HepG2 (cell line): Measurements from ENCODE around the gene GLIS1. TPM values are rescaled to one million over a fixed set of nuclear protein-coding genes. Genes with fewer than 3 reads are reported as not detected.

Experiments used
- ATAC-seq: fragments of 200-7000 bp; cut with Tn5 transposase; 3 replicates; pipeline ENCODE4 v1.9.1; 2020; ENCODE audit warnings: mild to moderate bottlenecking, moderate library complexity
- BruUV-seq: library from RNA; stranded (reverse); fragments of 400-500 nt; replicated peaks from 2 replicates; lab custom pipeline; 2021; lab: Mats Ljungman, UMichigan
- CTCF ChIA-PET: fragments of 300-600 bp; formaldehyde crosslinking; extraction: SDS; loops from one replicate; lab custom pipeline; 2021; ENCODE audit warnings: low total read pairs, inconsistent platforms, low intra/inter-chr PET ratio; lab: Yijun Ruan, JAX
- POLR2A ChIA-PET: fragments of 350-600 bp; sonication (Branson Sonifier 250); formaldehyde crosslinking; loops from one replicate; lab custom pipeline; 2020; ENCODE audit warnings: antibody characterized with exemption, inconsistent platforms; lab: Yijun Ruan, JAX
- DNase-seq: peaks from one replicate; pipeline ENCODE4 v3.0.0-alpha.2; 2015; ENCODE audit warnings: low spot score
- FAIRE-seq: peaks from 3 replicates; lab custom pipeline; 2011; peaks lifted over from hg19 to GRCh38; lab: Jason Lieb, UNC
- H2AFZ ChIP-seq: one replicate; pipeline ENCODE4 v1.6.1; 2011; ENCODE audit warnings: low read length, inconsistent platforms
- H3K27ac ChIP-seq: fragments of 300-600 bp; 3 replicates; pipeline ENCODE4 v1.8.0; 2011; ENCODE audit warnings: mixed run types, mild to moderate bottlenecking, mixed read lengths, low read length, inconsistent platforms; ENCODE audit not compliant: insufficient read depth; ENCODE audit errors: extremely low read length
- H3K27me3 ChIP-seq, 2 experiments: fragments of 200-600 bp in 1 of 2; 2 replicates in 1 of 2; 3 replicates in 1 of 2; pipeline versions ENCODE4 v1.6.0 to v1.8.0; 2011; ENCODE audit warnings: low read length in 2 of 2, mild to moderate bottlenecking in 2 of 2, moderate library complexity in 2 of 2, inconsistent platforms in 1 of 2; ENCODE audit not compliant: insufficient read depth in 2 of 2, control insufficient read depth in 1 of 2
- H3K36me3 ChIP-seq, 2 experiments: fragments of 200-600 bp in 1 of 2; replicated peaks in 1 of 2; 2 replicates in 1 of 2; 3 replicates in 1 of 2; pipeline versions ENCODE4 v1.5.1 to v1.8.0; 2011; ENCODE audit warnings: low read length in 2 of 2, inconsistent platforms in 1 of 2; ENCODE audit not compliant: insufficient read depth in 2 of 2, control insufficient read depth in 1 of 2
- H3K4me1 ChIP-seq: 2 replicates; pipeline ENCODE4 v1.5.1; 2012; ENCODE audit warnings: low read length, inconsistent platforms; ENCODE audit not compliant: insufficient read depth
- H3K4me2 ChIP-seq: 2 replicates; pipeline ENCODE4 v1.6.0; 2011; ENCODE audit warnings: low read depth, low read length, inconsistent platforms
- H3K4me3 ChIP-seq, 3 experiments: fragments of 200-600 bp in 1 of 3; sonication (generic), shearing (Covaris generic) in 1 of 3; replicated peaks in 1 of 3; 2 replicates each; pipeline ENCODE4 v1.5.1; 2011 to 2016; ENCODE audit warnings: low read length in 3 of 3, inconsistent platforms in 2 of 3, low read depth in 2 of 3, mild to moderate bottlenecking in 2 of 3, control low read depth in 1 of 3, mixed read lengths in 1 of 3; ENCODE audit not compliant: insufficient read depth in 1 of 3
- H3K79me2 ChIP-seq: one replicate; pipeline ENCODE4 v1.6.1; 2011; ENCODE audit warnings: low read length, inconsistent platforms; ENCODE audit not compliant: insufficient read depth
- H3K9ac ChIP-seq: 2 replicates; pipeline ENCODE4 v1.6.0; 2011; ENCODE audit warnings: mild to moderate bottlenecking, low read depth, low read length, inconsistent platforms; ENCODE audit not compliant: insufficient read depth
- H3K9me3 ChIP-seq: 2 replicates; pipeline ENCODE4 v1.5.1; 2012; ENCODE audit warnings: mild to moderate bottlenecking, low read length
- H4K20me1 ChIP-seq: 2 replicates; pipeline ENCODE4 v1.6.0; 2011; ENCODE audit warnings: inconsistent platforms, mild to moderate bottlenecking, low read length, moderate library complexity; ENCODE audit not compliant: insufficient read depth
- ATRX ChIP-seq: sonication (generic); formaldehyde crosslinking; IDR thresholded peaks from 2 replicates; pipeline ENCODE4 v1.4.0; 2020; ENCODE audit warnings: missing genetic modification reagents, borderline replicate concordance
- DZIP1 ChIP-seq: sonication (generic); formaldehyde crosslinking; IDR thresholded peaks from 2 replicates; pipeline ENCODE4 v1.5.0; 2020; ENCODE audit warnings: mild to moderate bottlenecking, missing genetic modification reagents
- NCOA5 ChIP-seq: sonication (generic); formaldehyde crosslinking; IDR thresholded peaks from 2 replicates; pipeline ENCODE4 v1.4.0; 2020; ENCODE audit warnings: missing genetic modification reagents
- RFX5 ChIP-seq: IDR thresholded peaks from 2 replicates; pipeline ENCODE4 v1.6.1; 2011; ENCODE audit warnings: low read depth, low read length, improper control_type of control experiment
- TCF7 ChIP-seq: sonication (generic); IDR thresholded peaks from 2 replicates; pipeline ENCODE4 v1.6.1; 2016; ENCODE audit warnings: antibody characterized with exemption, low read depth
- ZNF570 ChIP-seq: sonication (generic); formaldehyde crosslinking; IDR thresholded peaks from 2 replicates; pipeline ENCODE4 v1.4.0; 2020; ENCODE audit warnings: mild to moderate bottlenecking, missing genetic modification reagents, borderline replicate concordance
- ZNF776 ChIP-seq: sonication (generic); formaldehyde crosslinking; IDR thresholded peaks from 2 replicates; pipeline ENCODE4 v1.4.0; 2020; ENCODE audit warnings: mild to moderate bottlenecking, missing genetic modification reagents
- WGBS: methylation state at CpG from one replicate; pipeline ENCODE4 v1.1.6; 2017; ENCODE audit warnings: low lambda C conversion rate; 5-methylcytosine and 5-hydroxymethylcytosine counted together
- in situ Hi-C: cut with HindIII; loops from 2 replicates; pipeline ENCODE4 v1.10.0; 2017; ENCODE audit warnings: low pct_unique_long_range_greater_than_20kb; ENCODE audit not compliant: extremely low pct_ligation_motif_present
- intact Hi-C: fragments of 100-400 bp; cut with micrococcal nuclease; formaldehyde crosslinking; loops from one replicate; pipeline ENCODE4 v1.10.0; 2022; ENCODE audit not compliant: unreplicated experiment
- polyA plus RNA-seq, 8 experiments: library from polyadenylated mRNA; depleted of rRNA in 3 of 8; stranded (reverse) in 7 of 8; unstranded in 1 of 8; fragments of >200 nt; fragmentation: Illumina TruSeq in 4 of 8; extraction: Trizol in 4 of 8; gene quantifications; 2 replicates each; pipeline versions ENCODE4 v1.2.1 to v1.2.3, GENCODE V29; 2011 to 2016; ENCODE audit warnings: low read depth in 4 of 8, missing spikeins in 1 of 8, mixed read lengths in 1 of 8; ENCODE audit not compliant: insufficient read depth in 1 of 8
- total RNA-seq, 5 experiments: library from RNA; depleted of rRNA; stranded (reverse); fragments of >200 nt; fragmentation: Illumina TruSeq; extraction: Trizol; gene quantifications; 2 replicates each; pipeline ENCODE4 v1.2.3, GENCODE V29; 2016; ENCODE audit warnings: low read depth in 1 of 5
- TF ChIP-seq, protein P1 (sequence below): IDR thresholded peaks from 2 replicates; pipeline ENCODE4 v1.6.1; 2012; ENCODE audit warnings: inconsistent platforms
- TF ChIP-seq, protein P2 (sequence below): sonication (generic); formaldehyde crosslinking; IDR thresholded peaks from 2 replicates; pipeline ENCODE4 v1.5.0; 2020; ENCODE audit warnings: missing genetic modification reagents

Gene GLIS1
- total and polyA plus RNA-seq, 2 of the 13 experiments (the other 11 are each of a cell fraction or from before 2014, with no cell fraction given): 0.03 TPM; not detected in 1

- TF ChIP-seq, protein P1, sequence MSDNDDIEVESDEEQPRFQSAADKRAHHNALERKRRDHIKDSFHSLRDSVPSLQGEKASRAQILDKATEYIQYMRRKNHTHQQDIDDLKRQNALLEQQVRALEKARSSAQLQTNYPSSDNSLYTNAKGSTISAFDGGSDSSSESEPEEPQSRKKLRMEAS: no peak
- no peak for TF ChIP-seq ZNF570
- TF ChIP-seq NCOA5 (CRISPR knock-in tag): no peak
Observed at GRCh38 chr1:53721088-53721487, 17.9 kb downstream of the GLIS1 start (continued).

DNA sequence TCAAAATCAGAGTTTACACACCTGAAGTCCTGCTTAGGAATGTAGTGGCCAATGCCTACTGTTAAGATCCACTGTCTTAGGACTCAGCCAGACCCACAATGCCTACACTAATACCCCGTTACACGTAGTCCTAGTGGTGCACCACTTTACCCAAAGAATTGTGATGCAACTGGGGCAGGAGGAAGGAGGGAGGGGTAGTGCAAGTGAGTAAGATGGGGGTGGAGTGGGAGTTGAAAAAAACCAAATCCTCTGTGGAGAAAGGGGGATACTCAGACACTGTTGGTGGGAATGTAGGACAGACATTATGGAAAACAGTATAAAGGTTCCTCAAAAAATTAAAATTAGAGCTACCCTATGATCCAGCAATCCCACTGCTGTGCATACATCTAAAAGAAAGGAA lies 19.5 kb downstream of the GLIS1 start:
- DNase-seq: no peak
- Histone ChIP-seq H3K9ac (no peak overlapping the region), H2AFZ (no peak overlapping the region), H3K4me1 (peaks cover 5% of the 10 kb centered on the region; the same call in 1 of the 2 replicates), H3K4me3 (no peak overlapping the region), H3K27ac (no peak overlapping the region), H3K9me3 (no peaks in the 10 kb centered on the region), H3K36me3 (no peaks in the 10 kb centered on the region), H3K4me2 (no peak overlapping the region), H3K27me3 (peaks cover 0 to 12% of the 10 kb centered on the region in 2 experiments; a peak in 3 of 5 replicates), H4K20me1 (no peaks in the 10 kb centered on the region), H3K79me2 (no peaks in the 10 kb centered on the region)
- no peak for ATAC-seq
- TF ChIP-seq ZNF776 (CRISPR knock-in tag) (no peak), TCF7 (no peak), RFX5 (no peak), ATRX (CRISPR knock-in tag) (no peak), DZIP1 (no peak)
- TF ChIP-seq, protein P2, sequence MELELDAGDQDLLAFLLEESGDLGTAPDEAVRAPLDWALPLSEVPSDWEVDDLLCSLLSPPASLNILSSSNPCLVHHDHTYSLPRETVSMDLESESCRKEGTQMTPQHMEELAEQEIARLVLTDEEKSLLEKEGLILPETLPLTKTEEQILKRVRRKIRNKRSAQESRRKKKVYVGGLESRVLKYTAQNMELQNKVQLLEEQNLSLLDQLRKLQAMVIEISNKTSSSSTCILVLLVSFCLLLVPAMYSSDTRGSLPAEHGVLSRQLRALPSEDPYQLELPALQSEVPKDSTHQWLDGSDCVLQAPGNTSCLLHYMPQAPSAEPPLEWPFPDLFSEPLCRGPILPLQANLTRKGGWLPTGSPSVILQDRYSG (CRISPR knock-in tag): no peak
- FAIRE-seq: no peak
- in situ Hi-C loops (no loop called here), intact Hi-C loops (no loop called here)
- BruUV-seq: no TSS peak
- ChIA-PET POLR2A (no interaction called here), CTCF (interaction anchor here (0.6 kb wide), 1 partner anchor 11 kb away, joined by 3 read pairs; no protein-coding TSS in a partner anchor)
- WGBS: 14% methylated on average over 2 of the region's 2 CpGs
